GM23338 (cell line): ENCODE measurements around the gene ABI1.

Source experiments
- CTCF ChIP-seq, 2 experiments: fragments of 200-600 bp in 1 of 2; sonication (generic) in 1 of 2; conservative IDR thresholded peaks; 2 replicates each; pipeline versions ENCODE4 v1.5.1 to v1.6.1; 2016 to 2017; ENCODE audit warnings: antibody characterized with exemption in 2 of 2, low read depth in 2 of 2, mild to moderate bottlenecking in 2 of 2, moderate library complexity in 1 of 2
- EZH2 ChIP-seq: fragments of 200-600 bp; sonication (generic); IDR thresholded peaks from one replicate; pipeline ENCODE4 v1.8.0; 2017; ENCODE audit warnings: antibody characterized with exemption, mild to moderate bottlenecking, low read depth; ENCODE audit not compliant: unreplicated experiment
- EZH2phosphoT487 ChIP-seq: fragments of 200-600 bp; sonication (generic); IDR thresholded peaks from one replicate; pipeline ENCODE4 v1.8.1; 2018; ENCODE audit warnings: antibody characterized with exemption; ENCODE audit not compliant: unreplicated experiment
- NANOG ChIP-seq: IDR thresholded peaks from 2 replicates; pipeline ENCODE4 v1.6.1; 2016; ENCODE audit warnings: antibody characterized with exemption, borderline replicate concordance
- REST ChIP-seq: IDR thresholded peaks from one replicate; pipeline ENCODE4 v1.6.1; 2018; ENCODE audit warnings: antibody characterized with exemption; ENCODE audit not compliant: unreplicated experiment

GRCh38 chr10:26738301-26738911 lies 122.4 kb downstream of the ABI1 start:
- no peak for TF ChIP-seq CTCF (conservative IDR thresholded peaks at IDR 0.05; ENCODE audit: low read depth in 2 of 2)
- no peak for TF ChIP-seq EZH2
- TF ChIP-seq EZH2phosphoT487 = no peak
- TF ChIP-seq REST = no peak
- no peak for TF ChIP-seq NANOG
